HG03175 (cell line): ENCODE measurements around the gene ZFHX3.

ENCODE experiments used
- ATAC-seq: cut with Tn5 transposase; IDR thresholded peaks from one replicate; pipeline ENCODE4 v1.9.1; 2021; ENCODE audit warnings: mild to moderate bottlenecking, moderate library complexity; ENCODE audit not compliant: unreplicated experiment

The ZFHX3 gene

GRCh38 chr16:72835086-72835485 lies 212.8 kb downstream of the ZFHX3 start:
- no peak for ATAC-seq

GRCh38 chr16:72834499-72834898 lies 213.4 kb downstream of the ZFHX3 start:
- ATAC-seq: no peak

- no peak for ATAC-seq
Measured at GRCh38 chr16:72833969-72834368, 214.0 kb downstream of the ZFHX3 start.

- no peak for ATAC-seq
Measured at GRCh38 chr16:72833482-72833881, 214.4 kb downstream of the ZFHX3 start.

- ATAC-seq: peak; percentile 68
Measured at GRCh38 chr16:72832621-72833248, 215.2 kb downstream of the ZFHX3 start.

- no peak for ATAC-seq
Measured at GRCh38 chr16:72829846-72830775, 217.8 kb downstream of the ZFHX3 start.

- no peak for ATAC-seq
Measured at GRCh38 chr16:72827866-72828265, 220.1 kb downstream of the ZFHX3 start.

GRCh38 chr16:72825912-72826621 lies 221.9 kb downstream of the ZFHX3 start:
- ATAC-seq: no peak

- ATAC-seq: no peak
Measured at GRCh38 chr16:72824761-72825160, 223.2 kb downstream of the ZFHX3 start.

GRCh38 chr16:72824027-72824426 lies 223.9 kb downstream of the ZFHX3 start:
- no peak for ATAC-seq

- ATAC-seq: no peak
Measured at GRCh38 chr16:72821185-72821950, 226.6 kb downstream of the ZFHX3 start.

GRCh38 chr16:72819345-72819744 lies 228.6 kb downstream of the ZFHX3 start:
- ATAC-seq: no peak

GRCh38 chr16:72818236-72818845 lies 229.6 kb downstream of the ZFHX3 start:
- ATAC-seq: no peak

- peak; percentile 59 for ATAC-seq
Measured at GRCh38 chr16:72815348-72816318, 232.3 kb downstream of the ZFHX3 start.

GRCh38 chr16:72814226-72814625 lies 233.7 kb downstream of the ZFHX3 start:
- no peak for ATAC-seq

- no peak for ATAC-seq
Measured at GRCh38 chr16:72812672-72813071, 235.3 kb downstream of the ZFHX3 start.

- ATAC-seq: no peak
Measured at GRCh38 chr16:72811876-72812275, 236.1 kb downstream of the ZFHX3 start.

- no peak for ATAC-seq
Measured at GRCh38 chr16:72811188-72811720, 236.7 kb downstream of the ZFHX3 start.

- no peak for ATAC-seq
Measured at GRCh38 chr16:72810480-72810879, 237.4 kb downstream of the ZFHX3 start.
